Measurements from ENCODE around the gene AGGF1.
"Not testable (repeated sequence)": the region's sequence is repeated elsewhere in the genome, so short reads cannot be mapped to it uniquely, and the experiment has no call there.

Gene AGGF1

GRCh38 chr5:77080905-77081304 lies 50.7 kb downstream of the AGGF1 start:
- no peak for DNase-seq (ENCODE audit: low read depth)
- no peak overlapping the region for H3K4me3 ChIP-seq (ENCODE audit: low read depth, low read length)

- H3K4me3 ChIP-seq (ENCODE audit: low read depth, low read length) = no peak overlapping the region
Observed at GRCh38 chr5:77082280-77082679, 52.1 kb downstream of the AGGF1 start.

GRCh38 chr5:77083088-77083487 lies 52.9 kb downstream of the AGGF1 start:
- no peak overlapping the region for H3K4me3 ChIP-seq (ENCODE audit: low read depth, low read length)
- no peak for DNase-seq (ENCODE audit: low read depth)

More at GRCh38 chr5:77082280-77082679, 52.1 kb downstream of the AGGF1 start:
- no peak for DNase-seq (ENCODE audit: low read depth)

- no peak for DNase-seq (ENCODE audit: low read depth)
- peak overlapping the region; percentile 71 for H3K4me3 ChIP-seq (ENCODE audit: low read depth, low read length)
Observed at GRCh38 chr5:77086368-77086688, 56.1 kb downstream of the AGGF1 start.

- peak; percentile 80 for DNase-seq (ENCODE audit: low read depth)
- H3K4me3 ChIP-seq (ENCODE audit: low read depth, low read length) = peak within 1 kb of the TSS; percentile 71
Observed at GRCh38 chr5:77086689-77087483, 56.7 kb downstream of the AGGF1 start, which contains the start of gene ZBED3. Gene ZBED3, minus strand, starts transcription at chr5:77087285. Its CDS starts 9,407 bp downstream, at chr5:77077878.

- H3K4me3 ChIP-seq (ENCODE audit: low read depth, low read length) = peak overlapping the region; percentile 71
- peak; percentile 30 for DNase-seq (ENCODE audit: low read depth)
Observed at GRCh38 chr5:77087484-77088261, 57.5 kb downstream of the AGGF1 start.

- no peak overlapping the region for H3K4me3 ChIP-seq (ENCODE audit: low read depth, low read length)
- no peak for DNase-seq (ENCODE audit: low read depth)
Observed at GRCh38 chr5:77095189-77095588, 65.0 kb downstream of the AGGF1 start.

- peak; percentile 50 for DNase-seq (ENCODE audit: low read depth)
- no peak overlapping the region for H3K4me3 ChIP-seq (ENCODE audit: low read depth, low read length)
Observed at GRCh38 chr5:77101298-77101697, 71.1 kb downstream of the AGGF1 start.

GRCh38 chr5:77102549-77102948 lies 72.3 kb downstream of the AGGF1 start:
- no peak overlapping the region for H3K4me3 ChIP-seq (ENCODE audit: low read depth, low read length)
- DNase-seq (ENCODE audit: low read depth) = no peak

- no peak for DNase-seq (ENCODE audit: low read depth)
- H3K4me3 ChIP-seq (ENCODE audit: low read depth, low read length) = no peak overlapping the region
Observed at GRCh38 chr5:77103457-77103856, 73.3 kb downstream of the AGGF1 start.

GRCh38 chr5:77104813-77105212 lies 74.6 kb downstream of the AGGF1 start:
- no peak overlapping the region for H3K4me3 ChIP-seq (ENCODE audit: low read depth, low read length)
- no peak for DNase-seq (ENCODE audit: low read depth)

GRCh38 chr5:77107035-77107434 lies 76.8 kb downstream of the AGGF1 start:
- H3K4me3 ChIP-seq (ENCODE audit: low read depth, low read length); DNase-seq (ENCODE audit: low read depth): not testable (repeated sequence)
